ENCODE measurements around the gene PRDX5. TPM values are rescaled to one million over a fixed set of nuclear protein-coding genes. Genes with fewer than 3 reads are reported as not detected.

Gene PRDX5
- total and polyA plus RNA-seq, 9 of the 15 experiments (the other 6 are each of a cell fraction or from before 2014, with no cell fraction given), result 40.8 to 327 (median 204) TPM

GRCh38 chr11:64340671-64341335 is 22.9 kb downstream of the PRDX5 start (continued):
- TF ChIP-seq RERE (CRISPR knock-in tag; IDR thresholded peaks at IDR 0.05; ENCODE audit: borderline replicate concordance) (no peak), KLF10 (CRISPR knock-in tag; IDR thresholded peaks at IDR 0.05) (no peak), SPI1 (IDR thresholded peaks at IDR 0.05; ENCODE audit: borderline replicate concordance, low read depth, low read length) (no peak), SRSF9 (IDR thresholded peaks at IDR 0.05; ENCODE audit: borderline replicate concordance, low read depth, low read length) (no peak), ZNF79 (CRISPR knock-in tag; IDR thresholded peaks at IDR 0.05; ENCODE audit: low read depth) (no peak), SIX5 (IDR thresholded peaks at IDR 0.05; ENCODE audit: borderline replicate concordance in 1 of 2, insufficient read depth in 1 of 2, low read depth in 1 of 2, low read length in 2 of 2) (no peak), RBM17 (IDR thresholded peaks at IDR 0.05; ENCODE audit: borderline replicate concordance, low read depth, low read length) (no peak), ARID2 (IDR thresholded peaks at IDR 0.05) (no peak), HCFC1 (IDR thresholded peaks at IDR 0.05; ENCODE audit: low read depth, low read length) (no peak), STAT5A (IDR thresholded peaks at IDR 0.05; ENCODE audit: borderline replicate concordance, low read length) (no peak), E2F8 (IDR thresholded peaks at IDR 0.05; ENCODE audit: low read depth, partially characterized antibody) (no peak), CCAR2 (IDR thresholded peaks at IDR 0.05; ENCODE audit: low read depth, low read length) (no peak), KDM4B (IDR thresholded peaks at IDR 0.05; ENCODE audit: borderline replicate concordance in 2 of 2, low read depth in 1 of 2) (0 out of 4 replicates have a peak, but pooled peaks of 1 of the 2 experiments have one; percentile 23), ZBTB33 (CRISPR knock-in tag; IDR thresholded peaks at IDR 0.05) (peak; percentile 50; the same call in 1 of the 2 replicates), SP2 (IDR thresholded peaks at IDR 0.05; ENCODE audit: extremely low read depth, low read depth, low read length, poor library complexity, severe bottlenecking) (no peak), SMARCA4 (IDR thresholded peaks at IDR 0.05) (no peak), POLR2AphosphoS2 (IDR thresholded peaks at IDR 0.05; ENCODE audit: low read length) (no peak), KHSRP (IDR thresholded peaks at IDR 0.05) (no peak)
